Subcutaneous abdominal adipose tissue (tissue), 5 donors: ENCODE data around the gene SZT2.
"Not testable (repeated sequence)": the region's sequence is repeated elsewhere in the genome, so short reads cannot be mapped to it uniquely, and the experiment has no call there.

ENCODE experiments used
- H3K27ac ChIP-seq: one replicate; pipeline ENCODE4 v1.7.0; 2013; ENCODE audit warnings: low read depth, mild to moderate bottlenecking, inconsistent platforms, low read length, moderate library complexity
- H3K27me3 ChIP-seq, 5 donors: one replicate each; pipeline ENCODE4 v1.7.0; 2013; ENCODE audit warnings: low read length in 5 of 5, inconsistent platforms in 1 of 5; ENCODE audit not compliant: control insufficient read depth in 5 of 5, insufficient read depth in 4 of 5
- H3K36me3 ChIP-seq, 5 donors: one replicate each; pipeline ENCODE4 v1.7.0; 2013; ENCODE audit warnings: low read length in 5 of 5; ENCODE audit not compliant: control insufficient read depth in 5 of 5, insufficient read depth in 5 of 5
- H3K4me1 ChIP-seq, 5 donors: one replicate each; pipeline ENCODE4 v1.7.0; 2013; ENCODE audit warnings: low read length in 5 of 5, mild to moderate bottlenecking in 3 of 5, moderate library complexity in 1 of 5; ENCODE audit not compliant: control insufficient read depth in 5 of 5, insufficient read depth in 5 of 5
- H3K4me3 ChIP-seq, 5 donors: one replicate each; pipeline ENCODE4 v1.7.0; 2013; ENCODE audit warnings: low read length in 5 of 5, low read depth in 1 of 5
- H3K9ac ChIP-seq, 5 donors: one replicate each; pipeline ENCODE4 v1.7.0; 2013; ENCODE audit warnings: low read length in 5 of 5, mild to moderate bottlenecking in 4 of 5, moderate library complexity in 3 of 5
- H3K9me3 ChIP-seq, 5 donors: one replicate each; pipeline ENCODE4 v1.7.0; 2013; ENCODE audit warnings: low read length in 5 of 5; ENCODE audit not compliant: control insufficient read depth in 5 of 5
- donor health status: healthy.
- donor health status: healthy.
- donor health status: healthy.
- donor health status: healthy.
- donor health status: healthy.

SZT2 gene

DNA sequence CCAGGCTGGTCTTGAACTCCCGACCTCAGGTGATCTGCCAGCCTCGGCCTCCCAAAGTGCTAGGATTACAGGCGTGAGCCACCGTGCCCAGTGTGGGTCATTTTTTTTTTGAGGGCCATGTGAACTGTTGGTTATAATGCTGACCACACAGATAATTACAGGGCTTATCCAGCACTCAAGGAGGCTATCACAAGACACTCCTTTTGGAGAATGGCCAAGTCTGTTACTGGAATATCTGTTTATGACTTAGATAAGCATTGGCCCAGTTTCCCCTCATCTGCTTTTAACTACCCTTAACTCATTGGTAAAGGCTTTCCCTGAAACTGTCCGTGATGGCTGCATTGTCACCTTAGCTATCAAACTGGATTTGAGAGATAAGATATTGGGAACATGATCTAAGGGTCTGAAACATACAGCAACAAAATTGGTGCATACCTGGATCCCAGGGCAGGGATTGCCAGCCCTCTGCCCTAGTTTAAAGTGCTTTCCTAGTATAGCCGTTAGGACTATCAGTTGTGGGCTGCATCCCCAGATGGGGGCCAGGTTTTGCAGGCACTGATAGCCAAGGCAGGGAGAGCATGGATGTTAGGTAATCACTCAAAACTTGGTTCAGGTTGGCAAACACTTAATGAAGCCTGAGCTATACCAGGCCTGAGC is 15.6 kb downstream of the SZT2 start:
- no peak overlapping the region for H3K4me3 ChIP-seq
- no peak overlapping the region for H3K9ac ChIP-seq
- H3K9me3 ChIP-seq: no peaks in the 10 kb centered on the region
- H3K27ac ChIP-seq: no peak overlapping the region
- no peaks in the 10 kb centered on the region for H3K27me3 ChIP-seq
- H3K4me1 ChIP-seq: peaks cover 0 to 10% (median 0%) of the 10 kb centered on the region in 5 donors
- H3K36me3 ChIP-seq: peaks cover 18 to 59% (median 49%) of the 10 kb centered on the region in 5 donors

DNA sequence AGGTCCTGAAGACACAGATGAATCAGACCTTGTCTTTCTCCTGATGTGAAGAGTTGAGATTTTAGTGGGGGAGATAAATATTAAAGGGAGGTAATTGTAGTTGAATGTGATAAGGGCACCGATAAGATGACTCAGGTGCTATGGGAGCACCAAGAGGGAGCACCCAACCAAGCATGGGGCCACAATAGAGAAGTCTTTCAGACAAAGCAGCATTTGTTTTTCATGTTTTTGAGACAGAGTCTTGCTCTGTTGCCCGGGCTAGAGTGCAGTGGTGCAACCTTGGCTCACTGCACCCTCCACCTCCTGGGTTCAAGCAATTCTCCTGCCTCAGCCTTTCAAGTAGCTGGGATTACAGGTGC is 16.2 kb downstream of the SZT2 start:
- Histone ChIP-seq H3K9ac (no peak overlapping the region), H3K27ac (no peak overlapping the region), H3K9me3 (no peaks in the 10 kb centered on the region), H3K27me3 (no peaks in the 10 kb centered on the region), H3K4me3 (no peak overlapping the region), H3K36me3 (peaks cover 18 to 60% (median 49%) of the 10 kb centered on the region in 5 donors), H3K4me1 (peaks cover 0 to 10% (median 0%) of the 10 kb centered on the region in 5 donors)

GRCh38 chr1:43410571-43410970 is 20.9 kb downstream of the SZT2 start:
- Histone ChIP-seq H3K27me3 (no peaks in the 10 kb centered on the region), H3K4me1 (peaks cover 0 to under 1% (median 0%) of the 10 kb centered on the region in 5 donors), H3K27ac (no peak overlapping the region), H3K4me3 (no peak overlapping the region), H3K9ac (no peak overlapping the region), H3K36me3 (peaks cover 14 to 54% (median 38%) of the 10 kb centered on the region in 5 donors), H3K9me3 (no peaks in the 10 kb centered on the region)

DNA sequence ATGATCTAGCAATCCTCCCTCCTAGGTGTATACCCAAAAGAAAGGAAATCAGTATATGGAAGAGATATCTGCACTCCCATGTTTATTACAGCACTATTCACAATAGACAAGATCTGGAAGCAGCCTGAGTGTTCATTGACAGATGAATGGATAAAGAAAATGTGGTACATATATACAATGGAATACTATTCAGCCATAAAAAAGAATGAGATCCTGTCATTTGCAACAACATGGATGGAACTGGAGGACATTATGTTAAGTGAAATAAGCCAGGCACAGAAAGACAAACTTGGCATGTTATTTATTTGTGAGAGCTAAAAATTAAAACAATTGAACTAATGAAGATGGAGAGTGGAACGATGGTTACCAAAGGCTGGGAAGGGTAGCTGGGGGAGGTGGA is 23.7 kb downstream of the SZT2 start:
- not testable (repeated sequence) for H3K27ac ChIP-seq, H3K9ac ChIP-seq, H3K27me3 ChIP-seq, H3K9me3 ChIP-seq, H3K4me1 ChIP-seq, H3K4me3 ChIP-seq
- peaks cover 25 to 58% (median 47%) of the 10 kb centered on the region in 5 donors for H3K36me3 ChIP-seq

- Histone ChIP-seq H3K9ac (no peak overlapping the region), H3K27ac (no peak overlapping the region), H3K9me3 (no peaks in the 10 kb centered on the region), H3K4me3 (no peak overlapping the region), H3K36me3 (peaks cover 21 to 61% (median 51%) of the 10 kb centered on the region in 5 donors), H3K4me1 (peaks cover 0 to 6% (median 0%) of the 10 kb centered on the region in 5 donors), H3K27me3 (no peaks in the 10 kb centered on the region)
These were observed 25.0 kb downstream of the SZT2 start for GRCh38 chr1:43414634-43415223.

DNA sequence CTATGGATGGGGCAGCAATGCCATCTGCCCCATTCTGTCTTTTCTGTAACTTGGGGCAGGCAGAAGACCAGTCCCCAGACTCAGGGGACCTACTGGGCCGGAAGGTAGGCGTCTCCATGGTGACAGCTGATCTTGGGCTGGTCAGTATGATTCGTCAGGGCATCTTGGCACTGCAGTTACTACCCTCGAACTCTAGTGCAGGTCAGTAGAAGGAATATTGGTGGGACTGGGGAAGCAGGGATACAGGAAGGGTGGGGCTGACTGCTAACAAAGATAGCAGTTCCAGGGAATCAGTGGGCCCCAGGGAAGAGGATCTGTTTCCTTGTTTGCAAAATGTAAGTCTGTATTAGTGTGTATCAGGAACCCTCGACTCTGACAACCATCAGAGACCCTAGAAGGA is 26.2 kb downstream of the SZT2 start:
- Histone ChIP-seq H3K27me3 (no peaks in the 10 kb centered on the region), H3K36me3 (peaks cover 23 to 72% (median 62%) of the 10 kb centered on the region in 5 donors), H3K27ac (no peak overlapping the region), H3K4me3 (no peak overlapping the region), H3K9ac (no peak overlapping the region), H3K9me3 (no peaks in the 10 kb centered on the region), H3K4me1 (peaks cover 0 to 6% (median 0%) of the 10 kb centered on the region in 5 donors)

DNA sequence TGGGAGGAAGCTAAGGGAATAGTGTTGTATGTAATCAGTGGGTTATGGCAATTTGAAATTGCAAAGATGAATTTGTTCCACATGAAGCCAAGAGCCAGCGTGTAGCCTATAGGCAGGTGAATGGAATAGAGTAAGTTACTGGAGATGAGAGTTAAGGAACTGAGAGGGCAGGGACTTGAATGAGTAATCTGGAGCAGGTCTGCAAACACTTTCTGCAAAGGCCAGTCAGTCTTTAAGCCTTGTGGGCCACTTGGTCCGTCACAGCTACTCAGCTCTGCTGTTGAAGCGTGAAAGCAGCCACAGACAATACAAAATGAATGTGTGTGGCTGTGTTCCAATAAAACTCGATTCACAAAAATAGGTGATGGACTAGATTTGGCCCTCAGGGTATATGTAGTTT is 29.2 kb downstream of the SZT2 start:
- Histone ChIP-seq H3K27me3 (no peaks in the 10 kb centered on the region), H3K27ac (no peak overlapping the region), H3K9ac (no peak overlapping the region), H3K4me1 (peaks cover 0 to 6% (median 0%) of the 10 kb centered on the region in 5 donors), H3K36me3 (peaks cover 23 to 90% (median 85%) of the 10 kb centered on the region in 5 donors), H3K4me3 (no peak overlapping the region), H3K9me3 (no peaks in the 10 kb centered on the region)

DNA sequence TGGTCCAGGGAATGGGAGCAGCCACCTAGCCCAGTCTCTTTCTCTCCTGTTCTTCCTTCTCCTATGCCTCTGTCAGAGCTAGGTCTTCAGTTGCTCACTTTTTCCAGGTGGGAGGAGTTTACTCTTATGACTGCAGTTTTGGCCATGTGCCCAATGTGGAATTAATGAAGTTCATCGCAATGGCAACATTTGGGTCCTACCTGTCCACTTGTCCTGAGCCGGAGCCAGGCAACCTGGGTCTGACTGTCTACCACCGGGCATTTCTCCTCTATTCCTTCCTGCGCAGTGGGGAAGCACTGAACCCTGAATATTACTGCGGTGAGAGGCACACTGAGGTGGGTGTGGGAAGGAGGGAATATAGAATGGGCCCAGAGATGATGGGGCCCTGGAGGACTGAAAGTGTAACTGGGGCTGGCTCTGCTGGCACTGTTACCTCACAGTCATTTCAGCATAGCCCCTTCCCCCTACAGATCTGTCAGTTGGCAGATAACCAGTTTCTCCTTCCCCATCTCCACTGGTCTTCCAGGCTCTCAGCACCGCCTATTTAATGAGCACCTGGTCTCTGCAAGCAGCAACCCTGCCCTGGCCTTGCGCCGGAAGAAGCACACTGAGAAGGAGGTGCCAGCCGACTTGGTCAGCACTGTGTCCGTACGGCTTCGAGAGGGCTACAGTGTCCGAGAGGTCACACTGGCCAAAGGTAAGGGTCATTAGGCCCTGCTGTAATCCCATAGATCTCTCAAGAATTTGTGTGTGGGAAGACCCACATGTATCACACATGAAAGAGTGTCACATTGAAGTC is 30.1 kb downstream of the SZT2 start:
- Histone ChIP-seq H3K9ac (no peak overlapping the region), H3K9me3 (no peaks in the 10 kb centered on the region), H3K27me3 (no peaks in the 10 kb centered on the region), H3K27ac (no peak overlapping the region), H3K36me3 (peaks cover 23 to 99% (median 95%) of the 10 kb centered on the region in 5 donors), H3K4me1 (peaks cover 0 to 6% (median 0%) of the 10 kb centered on the region in 5 donors), H3K4me3 (no peak overlapping the region)

DNA sequence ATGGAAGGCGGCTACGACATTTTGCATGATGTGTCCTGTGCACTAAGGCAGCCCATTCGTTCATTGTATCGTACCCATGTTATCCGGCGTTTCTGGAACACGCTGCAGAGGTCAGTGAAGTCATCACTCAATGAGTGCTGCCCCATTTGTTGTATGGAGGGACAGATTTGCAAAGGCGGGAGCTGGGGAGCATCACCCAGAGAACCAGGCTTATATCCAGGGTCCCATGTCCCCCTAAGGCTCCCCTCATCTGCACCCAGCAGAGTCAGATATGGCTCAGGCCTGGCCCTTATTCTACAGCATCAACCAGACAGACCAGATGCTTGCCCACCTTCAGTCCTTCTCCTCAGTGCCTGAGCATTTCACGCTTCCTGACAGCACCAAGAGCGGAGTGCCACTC is 31.2 kb downstream of the SZT2 start:
- H3K36me3 ChIP-seq: peaks cover 23 to 99% (median 98%) of the 10 kb centered on the region in 5 donors
- no peaks in the 10 kb centered on the region for H3K9me3 ChIP-seq

GRCh38 chr1:43421396-43421795 is 31.7 kb downstream of the SZT2 start:
- no peaks in the 10 kb centered on the region for H3K9me3 ChIP-seq
- H3K4me1 ChIP-seq: no peaks in the 10 kb centered on the region
- no peak overlapping the region for H3K4me3 ChIP-seq
- no peaks in the 10 kb centered on the region for H3K27me3 ChIP-seq
- H3K9ac ChIP-seq: no peak overlapping the region
- H3K36me3 ChIP-seq: peaks cover 23 to 99% (median 98%) of the 10 kb centered on the region in 5 donors
- no peak overlapping the region for H3K27ac ChIP-seq

More for the DNA sequence above, 31.2 kb downstream of the SZT2 start:
- Histone ChIP-seq H3K27ac (no peak overlapping the region), H3K27me3 (no peaks in the 10 kb centered on the region), H3K4me1 (peaks cover 0 to 3% (median 0%) of the 10 kb centered on the region in 5 donors), H3K9ac (no peak overlapping the region), H3K4me3 (no peak overlapping the region)
